BJ (cell line): ENCODE results near the gene KIF2A. TPM values are rescaled to one million over a fixed set of nuclear protein-coding genes. Genes with fewer than 3 reads are reported as not detected.

Source experiments
- CTCF ChIA-PET: fragments of 350-600 bp; formaldehyde crosslinking; extraction: SDS; loops from one replicate; lab custom pipeline; 2021; ENCODE audit warnings: antibody characterized with exemption, inconsistent platforms; lab: Yijun Ruan, JAX
- POLR2A ChIA-PET: fragments of 300-600 bp; sonication (Branson Sonifier 250); formaldehyde crosslinking; extraction: SDS; loops from one replicate; lab custom pipeline; 2021; ENCODE audit warnings: antibody characterized with exemption; lab: Charles Lee
- DNase-seq: peaks from one replicate; pipeline ENCODE4 v3.0.0-alpha.2; 2011; ENCODE audit warnings: low read depth
- H3K27me3 ChIP-seq: 2 replicates; pipeline ENCODE4 v1.6.0; 2011; ENCODE audit warnings: low read length; ENCODE audit not compliant: control insufficient read depth, insufficient read depth
- H3K36me3 ChIP-seq: 2 replicates; pipeline ENCODE4 v1.5.1; 2011; ENCODE audit warnings: low read length; ENCODE audit not compliant: control insufficient read depth, insufficient read depth
- H3K4me3 ChIP-seq: 2 replicates; pipeline ENCODE4 v1.5.1; 2011; ENCODE audit warnings: low read depth, mild to moderate bottlenecking, control low read depth, low read length
- CTCF ChIP-seq: IDR thresholded peaks from 2 replicates; pipeline ENCODE4 v1.5.1; 2011; ENCODE audit warnings: low read depth, mild to moderate bottlenecking, control low read depth, inconsistent platforms, low read length, moderate library complexity; ENCODE audit not compliant: insufficient read depth
- polyA plus RNA-seq: library from polyadenylated mRNA; depleted of rRNA; stranded (reverse); fragments of >200 nt; gene quantifications from 2 replicates; pipeline ENCODE4 v1.2.3, GENCODE V29; 2011

Gene KIF2A
- polyA plus RNA-seq, 1 experiment = 11.6 TPM

GRCh38 chr5:62348723-62349481 is 42.9 kb downstream of the KIF2A start:
- CTCF ChIA-PET = no interaction called here
- Histone ChIP-seq H3K4me3 (no peak overlapping the region), H3K27me3 (no peaks in the 10 kb centered on the region), H3K36me3 (0 out of 2 replicates have a peak, but pooled peaks cover 1% of the 10 kb centered on the region)
- TF ChIP-seq CTCF = no peak
- DNase-seq = no peak
- POLR2A ChIA-PET = no interaction called here

GRCh38 chr5:62354028-62354874 is 48.2 kb downstream of the KIF2A start:
- 0 out of 2 replicates have a peak, but pooled peaks cover 1% of the 10 kb centered on the region for H3K36me3 ChIP-seq
- TF ChIP-seq CTCF = peak; percentile 56
- peak; percentile 13 for DNase-seq
- ChIA-PET CTCF (interaction anchor here (1.3 to 4.1 kb wide), 3 partner anchors 22 to 130 kb away, joined by 3 to 15 read pairs (median 7); partner anchors contain the start of gene KIF2A), POLR2A (no interaction called here)
- H3K4me3 ChIP-seq = no peak overlapping the region
- no peaks in the 10 kb centered on the region for H3K27me3 ChIP-seq

GRCh38 chr5:62362701-62363100 is 56.7 kb downstream of the KIF2A start:
- no peak overlapping the region for H3K4me3 ChIP-seq
- no peak for DNase-seq
- no peak for TF ChIP-seq CTCF
- no peaks in the 10 kb centered on the region for H3K27me3 ChIP-seq
- peaks cover 5% of the 10 kb centered on the region for H3K36me3 ChIP-seq
- CTCF ChIA-PET = interaction anchor here (0.6 to 1.2 kb wide), 2 partner anchors 10 to 20 kb away, joined by 3 read pairs; no protein-coding TSS in a partner anchor
- POLR2A ChIA-PET = no interaction called here

GRCh38 chr5:62369039-62369438 is 63.0 kb downstream of the KIF2A start:
- ChIA-PET CTCF (interaction anchor here (0.8 to 1.6 kb wide), 2 partner anchors 11 to 412 kb away, joined by 3 to 4 read pairs; no protein-coding TSS in a partner anchor), POLR2A (no interaction called here)
- H3K4me3 ChIP-seq = no peak overlapping the region
- H3K36me3 ChIP-seq = peaks cover 7% of the 10 kb centered on the region
- no peak for DNase-seq
- no peak for TF ChIP-seq CTCF
- no peaks in the 10 kb centered on the region for H3K27me3 ChIP-seq

- CTCF ChIA-PET = interaction anchor here (1.7 kb wide), 1 partner anchor 9 kb away, joined by 3 read pairs; no protein-coding TSS in a partner anchor
- Histone ChIP-seq H3K36me3 (peaks cover 2% of the 10 kb centered on the region), H3K27me3 (no peaks in the 10 kb centered on the region), H3K4me3 (no peak overlapping the region)
- DNase-seq = no peak
- no peak for TF ChIP-seq CTCF
- POLR2A ChIA-PET = no interaction called here
Measured at GRCh38 chr5:62371409-62371808, 65.4 kb downstream of the KIF2A start.
